ENCODE data around the gene WIPI1. TPM values are rescaled to one million over a fixed set of nuclear protein-coding genes. Genes with fewer than 3 reads are reported as not detected.

WIPI1 gene
- total RNA-seq, 1 donor from 2014 or later = 49.9 TPM

DNA sequence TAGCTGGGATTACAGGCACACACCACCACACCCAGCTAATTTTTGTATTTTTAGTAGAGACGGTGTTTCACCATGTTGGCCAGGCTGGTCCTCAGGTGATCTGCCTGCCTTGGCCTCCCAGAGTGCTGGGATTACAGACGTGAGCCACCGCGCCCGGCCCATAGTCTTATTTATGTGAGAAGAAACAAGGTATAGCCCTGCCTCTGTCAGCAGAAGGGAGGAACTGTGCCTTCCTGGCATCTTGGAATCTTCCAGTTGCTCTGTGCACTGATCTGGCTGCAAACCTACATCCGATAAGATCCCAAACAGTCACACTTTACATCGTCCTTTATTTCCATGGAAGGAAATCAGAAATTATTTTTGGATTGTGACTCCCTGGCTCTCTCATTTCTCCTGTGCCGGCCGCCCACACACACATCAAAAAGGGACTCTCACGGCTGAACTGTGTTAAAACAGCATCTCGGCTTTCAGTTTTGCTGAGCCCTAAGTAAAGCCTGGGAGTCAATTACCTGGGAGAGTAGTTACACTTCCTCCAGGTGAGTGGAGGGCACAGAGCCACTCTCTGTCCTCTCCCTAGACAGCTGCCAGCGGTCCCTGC lies 23.3 kb downstream of the WIPI1 start:
- no peak overlapping the region for H3K4me3 ChIP-seq (ENCODE audit: low read depth, low read length)
- no peak for DNase-seq (ENCODE audit: low read depth)
- peaks cover 4% of the 10 kb centered on the region for H3K36me3 ChIP-seq (ENCODE audit: control insufficient read depth, insufficient read depth, low read length)
- TF ChIP-seq, protein P1, sequence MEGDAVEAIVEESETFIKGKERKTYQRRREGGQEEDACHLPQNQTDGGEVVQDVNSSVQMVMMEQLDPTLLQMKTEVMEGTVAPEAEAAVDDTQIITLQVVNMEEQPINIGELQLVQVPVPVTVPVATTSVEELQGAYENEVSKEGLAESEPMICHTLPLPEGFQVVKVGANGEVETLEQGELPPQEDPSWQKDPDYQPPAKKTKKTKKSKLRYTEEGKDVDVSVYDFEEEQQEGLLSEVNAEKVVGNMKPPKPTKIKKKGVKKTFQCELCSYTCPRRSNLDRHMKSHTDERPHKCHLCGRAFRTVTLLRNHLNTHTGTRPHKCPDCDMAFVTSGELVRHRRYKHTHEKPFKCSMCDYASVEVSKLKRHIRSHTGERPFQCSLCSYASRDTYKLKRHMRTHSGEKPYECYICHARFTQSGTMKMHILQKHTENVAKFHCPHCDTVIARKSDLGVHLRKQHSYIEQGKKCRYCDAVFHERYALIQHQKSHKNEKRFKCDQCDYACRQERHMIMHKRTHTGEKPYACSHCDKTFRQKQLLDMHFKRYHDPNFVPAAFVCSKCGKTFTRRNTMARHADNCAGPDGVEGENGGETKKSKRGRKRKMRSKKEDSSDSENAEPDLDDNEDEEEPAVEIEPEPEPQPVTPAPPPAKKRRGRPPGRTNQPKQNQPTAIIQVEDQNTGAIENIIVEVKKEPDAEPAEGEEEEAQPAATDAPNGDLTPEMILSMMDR (IDR thresholded peaks at IDR 0.05; ENCODE audit: insufficient read depth, low read length, poor library complexity, severe bottlenecking) = no peak
- H3K27me3 ChIP-seq (ENCODE audit: control insufficient read depth, insufficient read depth, low read length) = no peaks in the 10 kb centered on the region

DNA sequence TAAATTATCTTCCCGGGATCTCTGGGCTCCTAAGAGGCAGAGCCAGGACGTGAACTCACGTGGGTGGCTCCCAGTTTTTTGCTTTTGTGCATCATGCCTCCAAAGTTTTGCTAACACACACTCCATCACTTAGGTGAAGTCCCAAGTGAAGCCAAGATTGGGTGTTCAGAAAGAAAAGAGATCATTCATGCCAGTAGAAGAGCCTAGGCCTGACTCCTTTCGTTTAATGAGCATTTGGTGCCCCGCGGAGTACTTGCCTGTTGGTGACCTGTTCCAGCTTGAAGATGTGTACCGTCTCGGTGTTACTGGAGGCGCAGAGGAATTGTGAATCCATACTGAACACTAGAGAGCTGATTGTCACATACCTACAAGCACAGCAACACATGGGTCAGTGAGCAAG lies 24.1 kb downstream of the WIPI1 start:
- no peak for DNase-seq (ENCODE audit: low read depth)
- TF ChIP-seq, protein P1 (IDR thresholded peaks at IDR 0.05; ENCODE audit: insufficient read depth, low read length, poor library complexity, severe bottlenecking) = no peak
- Histone ChIP-seq H3K36me3 (ENCODE audit: control insufficient read depth, insufficient read depth, low read length) (peaks cover 4% of the 10 kb centered on the region), H3K4me3 (ENCODE audit: low read depth, low read length) (no peak overlapping the region), H3K27me3 (ENCODE audit: control insufficient read depth, insufficient read depth, low read length) (no peaks in the 10 kb centered on the region)

DNA sequence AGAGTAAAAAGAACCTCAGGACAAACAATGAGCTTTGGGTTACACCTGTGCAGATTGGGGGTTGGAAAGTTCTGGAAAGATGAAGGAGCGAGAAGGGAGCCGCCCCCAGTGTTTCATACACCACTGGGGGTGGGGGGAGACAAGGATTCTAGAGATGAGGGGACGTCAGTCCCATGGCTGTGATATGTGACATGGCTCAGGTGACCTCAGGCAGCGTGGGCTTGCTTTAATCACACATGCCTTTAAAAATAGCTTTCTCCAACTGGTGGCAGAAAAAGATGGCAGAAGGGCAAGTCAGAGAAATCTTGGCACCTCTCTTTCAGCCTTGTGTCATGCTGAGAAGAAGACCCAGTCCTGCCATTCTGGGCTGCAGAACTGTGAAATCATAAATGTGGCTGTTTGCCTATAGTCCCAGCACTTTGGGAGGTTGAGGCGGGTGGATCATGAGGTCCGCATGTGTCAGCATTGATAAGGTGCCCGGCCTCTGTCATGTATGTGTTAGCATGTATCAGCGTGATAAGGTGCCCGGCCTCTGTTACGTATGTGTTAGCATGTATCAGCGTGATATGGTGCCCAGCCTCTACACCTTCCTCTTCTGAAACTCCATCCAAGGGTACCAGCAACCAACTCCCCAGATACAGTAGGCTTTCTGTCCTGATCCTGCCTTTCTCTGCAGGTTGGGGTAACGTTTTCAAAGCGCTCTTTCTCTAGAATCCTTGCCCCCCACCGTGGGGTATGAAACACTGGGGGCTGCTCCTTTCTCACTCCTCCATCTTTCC lies 25.0 kb downstream of the WIPI1 start:
- TF ChIP-seq, protein P1 (IDR thresholded peaks at IDR 0.05; ENCODE audit: insufficient read depth, low read length, poor library complexity, severe bottlenecking) = no peak
- peaks cover 4% of the 10 kb centered on the region for H3K36me3 ChIP-seq (ENCODE audit: control insufficient read depth, insufficient read depth, low read length)
- no peaks in the 10 kb centered on the region for H3K27me3 ChIP-seq (ENCODE audit: control insufficient read depth, insufficient read depth, low read length)
- no peak for DNase-seq (ENCODE audit: low read depth)
- no peak overlapping the region for H3K4me3 ChIP-seq (ENCODE audit: low read depth, low read length)

DNA sequence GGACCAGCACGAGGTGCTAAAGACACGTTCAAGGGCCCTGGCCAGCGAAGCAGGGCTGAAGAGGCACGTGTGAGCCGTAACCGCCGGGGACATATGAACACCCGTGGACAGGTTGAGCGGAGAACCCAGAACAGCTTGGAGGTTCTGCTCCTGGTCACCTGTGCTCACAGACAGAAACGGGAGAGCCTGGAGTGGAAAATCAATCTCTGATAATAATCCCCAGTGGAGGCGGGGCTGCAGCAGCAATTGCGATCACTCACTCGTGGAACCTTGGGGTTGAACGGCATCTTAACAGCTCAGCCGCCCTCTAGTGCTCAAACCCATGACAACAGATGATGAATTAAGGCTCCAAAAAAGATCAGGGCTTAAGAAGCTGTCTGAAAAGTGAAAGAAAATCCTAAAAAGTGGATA lies 25.6 kb downstream of the WIPI1 start:
- peaks cover 4% of the 10 kb centered on the region for H3K36me3 ChIP-seq (ENCODE audit: control insufficient read depth, insufficient read depth, low read length)
- TF ChIP-seq, protein P1 (IDR thresholded peaks at IDR 0.05; ENCODE audit: insufficient read depth, low read length, poor library complexity, severe bottlenecking) = peak; percentile 48
- H3K4me3 ChIP-seq (ENCODE audit: low read depth, low read length) = no peak overlapping the region
- H3K27me3 ChIP-seq (ENCODE audit: control insufficient read depth, insufficient read depth, low read length) = no peaks in the 10 kb centered on the region
- DNase-seq (ENCODE audit: low read depth) = no peak

DNA sequence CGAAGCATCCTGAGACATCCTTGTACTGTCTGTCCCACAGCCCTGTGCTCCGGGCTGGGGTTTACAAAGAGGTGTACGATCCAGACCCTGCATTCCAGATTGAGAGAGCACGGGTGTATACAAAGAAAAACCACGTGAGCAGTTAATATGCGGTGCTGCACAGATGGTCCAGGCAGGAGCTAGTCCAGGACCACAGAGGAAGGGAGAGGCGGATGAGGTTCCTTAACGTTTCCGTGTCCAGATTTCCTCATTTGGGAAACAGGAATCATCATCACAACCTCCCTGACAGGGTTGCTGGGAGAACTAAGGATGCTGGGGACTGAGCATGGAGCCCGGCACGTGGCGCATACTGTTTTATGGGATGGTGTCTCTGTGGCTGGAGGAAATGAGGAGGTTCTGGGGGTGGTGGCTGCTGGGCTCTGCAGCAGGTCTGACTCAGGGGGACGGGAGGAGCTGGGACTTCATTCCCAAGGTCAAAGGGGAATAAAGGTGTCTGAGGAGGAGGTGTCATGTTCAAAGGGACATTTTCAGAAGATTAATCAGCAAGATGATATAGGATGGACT lies 26.2 kb downstream of the WIPI1 start:
- no peak for DNase-seq (ENCODE audit: low read depth)
- Histone ChIP-seq H3K36me3 (ENCODE audit: control insufficient read depth, insufficient read depth, low read length) (peaks cover 4% of the 10 kb centered on the region), H3K27me3 (ENCODE audit: control insufficient read depth, insufficient read depth, low read length) (no peaks in the 10 kb centered on the region), H3K4me3 (ENCODE audit: low read depth, low read length) (no peak overlapping the region)
- TF ChIP-seq, protein P1 (IDR thresholded peaks at IDR 0.05; ENCODE audit: insufficient read depth, low read length, poor library complexity, severe bottlenecking) = no peak
